ENCODE measurements around the gene XPNPEP1. TPM values are rescaled to one million over a fixed set of nuclear protein-coding genes. Genes with fewer than 3 reads are reported as not detected.
A peak's percentile ranks its signal among the peaks of the same experiment; 100 is the strongest.

Gene XPNPEP1
- polyA plus RNA-seq, 1 donor from 2014 or later: 96.3 TPM

- Histone ChIP-seq H3K79me2 (replicated peaks; ENCODE audit: insufficient read depth, low read length) (no peaks in the 10 kb centered on the region), H3K4me2 (ENCODE audit: low read length) (no peak overlapping the region), H3K9ac (ENCODE audit: low read length) (no peak overlapping the region), H2AFZ (ENCODE audit: low read depth, low read length) (no peak overlapping the region), H3K9me3 (ENCODE audit: low read length) (no peaks in the 10 kb centered on the region), H3K36me3 (ENCODE audit: insufficient read depth, low read length) (peaks cover 12% of the 10 kb centered on the region), H3K27me3 (ENCODE audit: insufficient read depth, low read depth, low read length) (no peaks in the 10 kb centered on the region), H3K4me3 (ENCODE audit: low read length) (no peak overlapping the region), H3K9me2 (ENCODE audit: insufficient read depth, low read length) (no peaks in the 10 kb centered on the region), H3F3A (ENCODE audit: insufficient read depth, low read length, poor library complexity, severe bottlenecking) (no peaks in the 10 kb centered on the region), H4K20me1 (ENCODE audit: insufficient read depth) (no peaks in the 10 kb centered on the region), H3K27ac (ENCODE audit: low read length) (no peak overlapping the region)
- TF ChIP-seq RAD21 (conservative IDR thresholded peaks at IDR 0.05): peak; percentile 74
- peak; percentile 72 for TF ChIP-seq SMC3 (conservative IDR thresholded peaks at IDR 0.05; ENCODE audit: poor library complexity)
- TF ChIP-seq POLR2AphosphoS5 (IDR thresholded peaks at IDR 0.05): no peak
- TF ChIP-seq CTCF (IDR thresholded peaks at IDR 0.05; ENCODE audit: poor library complexity, severe bottlenecking): peak; percentile 66
Measured at GRCh38 chr10:109866168-109866994, 56.9 kb downstream of the XPNPEP1 start.

- H3K4me2 ChIP-seq (ENCODE audit: low read length): no peak overlapping the region
- no peak for TF ChIP-seq REST (IDR thresholded peaks at IDR 0.05; ENCODE audit: borderline replicate concordance)
- no peak for TF ChIP-seq EP300 (conservative IDR thresholded peaks at IDR 0.05; ENCODE audit: poor library complexity, severe bottlenecking)
- TF ChIP-seq RAD21 (conservative IDR thresholded peaks at IDR 0.05): no peak
- TF ChIP-seq TAF1 (IDR thresholded peaks at IDR 0.05; ENCODE audit: low read depth): no peak
- TF ChIP-seq MXI1 (conservative IDR thresholded peaks at IDR 0.05; ENCODE audit: poor library complexity, severe bottlenecking): no peak
- TF ChIP-seq SMC3 (conservative IDR thresholded peaks at IDR 0.05; ENCODE audit: poor library complexity): no peak
- no peak for TF ChIP-seq POLR2AphosphoS5 (IDR thresholded peaks at IDR 0.05)
- no peak for TF ChIP-seq CTCF (IDR thresholded peaks at IDR 0.05; ENCODE audit: poor library complexity, severe bottlenecking)
- no peak for TF ChIP-seq EZH2 (IDR thresholded peaks at IDR 0.05; ENCODE audit: borderline replicate concordance, insufficient read depth, low read length, poor library complexity, severe bottlenecking)
- H2AFZ ChIP-seq (ENCODE audit: low read depth, low read length): no peak overlapping the region
- no peaks in the 10 kb centered on the region for H3K9me3 ChIP-seq (ENCODE audit: low read length)
- no peak overlapping the region for H3K27ac ChIP-seq (ENCODE audit: low read length)
- no peaks in the 10 kb centered on the region for H3K9me2 ChIP-seq (ENCODE audit: insufficient read depth, low read length)
- H3K4me3 ChIP-seq (ENCODE audit: low read length): no peak overlapping the region
- H3K27me3 ChIP-seq (ENCODE audit: insufficient read depth, low read depth, low read length): no peaks in the 10 kb centered on the region
- no peaks in the 10 kb centered on the region for H4K20me1 ChIP-seq (ENCODE audit: insufficient read depth)
- no peaks in the 10 kb centered on the region for H3F3A ChIP-seq (ENCODE audit: insufficient read depth, low read length, poor library complexity, severe bottlenecking)
- peaks cover 12% of the 10 kb centered on the region for H3K36me3 ChIP-seq (ENCODE audit: insufficient read depth, low read length)
- no peak overlapping the region for H3K9ac ChIP-seq (ENCODE audit: low read length)
- no peaks in the 10 kb centered on the region for H3K79me2 ChIP-seq (replicated peaks; ENCODE audit: insufficient read depth, low read length)
Measured at GRCh38 chr10:109863775-109864174, 59.5 kb downstream of the XPNPEP1 start.

Measured in neural cell (in vitro differentiated cells).